Lower lobe of right lung (tissue), 2 donors: ENCODE data around the gene PRSS48. TPM values are rescaled to one million over a fixed set of nuclear protein-coding genes. Genes with fewer than 3 reads are reported as not detected.
A peak's percentile ranks its signal among the peaks of the same experiment; 100 is the strongest.
"Not testable (repeated sequence)": the region's sequence is repeated elsewhere in the genome, so short reads cannot be mapped to it uniquely, and the experiment has no call there.

Experiments
- ATAC-seq, 2 donors: fragments of 200-7000 bp; cut with Tn5 transposase; one replicate each; pipeline ENCODE4 v1.9.1; 2020 to 2022; ENCODE audit warnings: mild to moderate bottlenecking in 2 of 2, moderate library complexity in 2 of 2
- DNase-seq: peaks from one replicate; pipeline ENCODE4 v3.0.0-alpha.2; 2020
- H3K27ac ChIP-seq: fragments of 200-600 bp; one replicate; pipeline ENCODE4 v1.8.0; 2022
- H3K27me3 ChIP-seq: fragments of 200-600 bp; one replicate; pipeline ENCODE4 v1.8.0; 2022; ENCODE audit warnings: low read depth
- H3K36me3 ChIP-seq: fragments of 200-600 bp; one replicate; pipeline ENCODE4 v1.8.0; 2022; ENCODE audit warnings: mild to moderate bottlenecking
- H3K4me1 ChIP-seq: fragments of 200-600 bp; one replicate; pipeline ENCODE4 v1.8.0; 2022
- H3K4me3 ChIP-seq: fragments of 200-600 bp; one replicate; pipeline ENCODE4 v1.8.0; 2022; ENCODE audit warnings: mild to moderate bottlenecking
- H3K9me3 ChIP-seq: fragments of 200-600 bp; one replicate; pipeline ENCODE4 v1.8.0; 2022
- intact Hi-C: fragments of 100-400 bp; cut with DNase I; formaldehyde crosslinking; loops from one replicate; pipeline ENCODE4 v1.11.0; 2022
- total RNA-seq: library from RNA; stranded (reverse); fragmentation: NEBNext Ultra II Directional; extraction: Animal tissue kit (Norgen Biotek cat#: 25700); gene quantifications from one replicate; pipeline ENCODE4 v1.2.1, GENCODE V29; 2021
- TF ChIP-seq, protein P1 (sequence below): fragments of 200-600 bp; IDR thresholded peaks from one replicate; pipeline ENCODE4 v1.8.0; 2022; ENCODE audit warnings: antibody characterized with exemption, mild to moderate bottlenecking
- donor health status: DM: no; HTN: yes; CAD: no; lungs with severe emphysema.

The PRSS48 gene
- total RNA-seq, 1 donor from 2014 or later, result not detected

- Histone ChIP-seq H3K4me3 (no peak overlapping the region), H3K27me3 (no peaks in the 10 kb centered on the region), H3K27ac (no peak overlapping the region), H3K4me1 (peaks cover 33% of the 10 kb centered on the region), H3K9me3 (no peaks in the 10 kb centered on the region), H3K36me3 (no peaks in the 10 kb centered on the region)
- DNase-seq (no peak), ATAC-seq (no peak)
- TF ChIP-seq, protein P1, sequence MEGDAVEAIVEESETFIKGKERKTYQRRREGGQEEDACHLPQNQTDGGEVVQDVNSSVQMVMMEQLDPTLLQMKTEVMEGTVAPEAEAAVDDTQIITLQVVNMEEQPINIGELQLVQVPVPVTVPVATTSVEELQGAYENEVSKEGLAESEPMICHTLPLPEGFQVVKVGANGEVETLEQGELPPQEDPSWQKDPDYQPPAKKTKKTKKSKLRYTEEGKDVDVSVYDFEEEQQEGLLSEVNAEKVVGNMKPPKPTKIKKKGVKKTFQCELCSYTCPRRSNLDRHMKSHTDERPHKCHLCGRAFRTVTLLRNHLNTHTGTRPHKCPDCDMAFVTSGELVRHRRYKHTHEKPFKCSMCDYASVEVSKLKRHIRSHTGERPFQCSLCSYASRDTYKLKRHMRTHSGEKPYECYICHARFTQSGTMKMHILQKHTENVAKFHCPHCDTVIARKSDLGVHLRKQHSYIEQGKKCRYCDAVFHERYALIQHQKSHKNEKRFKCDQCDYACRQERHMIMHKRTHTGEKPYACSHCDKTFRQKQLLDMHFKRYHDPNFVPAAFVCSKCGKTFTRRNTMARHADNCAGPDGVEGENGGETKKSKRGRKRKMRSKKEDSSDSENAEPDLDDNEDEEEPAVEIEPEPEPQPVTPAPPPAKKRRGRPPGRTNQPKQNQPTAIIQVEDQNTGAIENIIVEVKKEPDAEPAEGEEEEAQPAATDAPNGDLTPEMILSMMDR, result no peak
- intact Hi-C loops, result no loop called here
Observed at GRCh38 chr4:151319490-151319889, 42.5 kb downstream of the PRSS48 start.

GRCh38 chr4:151321586-151321985 is 44.6 kb downstream of the PRSS48 start:
- DNase-seq (no peak), ATAC-seq (no peak)
- H3K27ac ChIP-seq, result no peak overlapping the region
- intact Hi-C loops, result no loop called here
- H3K4me3 ChIP-seq, result no peak overlapping the region
- H3K4me1 ChIP-seq, result peaks cover 16% of the 10 kb centered on the region
- no peaks in the 10 kb centered on the region for H3K36me3 ChIP-seq
- H3K27me3 ChIP-seq, result no peaks in the 10 kb centered on the region
- no peaks in the 10 kb centered on the region for H3K9me3 ChIP-seq
- TF ChIP-seq, protein P1, result no peak

- intact Hi-C loops, ATAC-seq, H3K9me3 ChIP-seq, H3K4me3 ChIP-seq, H3K27ac ChIP-seq, DNase-seq, H3K27me3 ChIP-seq, H3K36me3 ChIP-seq: not testable (repeated sequence)
- peaks cover 16% of the 10 kb centered on the region for H3K4me1 ChIP-seq
Observed at GRCh38 chr4:151322161-151322560, 45.2 kb downstream of the PRSS48 start.

DNA sequence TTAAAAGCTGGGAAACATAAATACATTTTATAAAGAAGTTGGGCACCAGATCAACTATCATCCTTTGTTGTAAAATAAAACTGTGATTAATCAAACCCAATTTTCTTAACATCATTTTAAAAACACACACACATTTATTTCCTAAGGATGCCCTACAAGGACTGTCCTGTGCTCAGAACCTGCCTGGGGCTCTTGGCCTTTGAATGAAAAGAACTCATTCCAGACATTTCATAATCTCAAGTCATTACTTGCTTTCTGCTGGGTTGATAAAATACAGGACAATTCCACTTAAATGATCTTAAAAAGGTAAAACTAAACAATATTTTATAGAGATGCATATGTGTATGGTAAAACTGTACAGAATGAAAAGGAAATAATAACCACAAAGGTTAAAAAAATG is 45.6 kb downstream of the PRSS48 start:
- Histone ChIP-seq H3K4me3 (peak overlapping the region; percentile 74), H3K27ac (no peak overlapping the region), H3K36me3 (no peaks in the 10 kb centered on the region), H3K27me3 (no peaks in the 10 kb centered on the region), H3K4me1 (peaks cover 16% of the 10 kb centered on the region), H3K9me3 (no peaks in the 10 kb centered on the region)
- intact Hi-C loops, result no loop called here
- TF ChIP-seq, protein P1, result no peak
- DNase-seq (no peak), ATAC-seq (no peak)

GRCh38 chr4:151323667-151324066 is 46.7 kb downstream of the PRSS48 start:
- intact Hi-C loops, result no loop called here

DNA sequence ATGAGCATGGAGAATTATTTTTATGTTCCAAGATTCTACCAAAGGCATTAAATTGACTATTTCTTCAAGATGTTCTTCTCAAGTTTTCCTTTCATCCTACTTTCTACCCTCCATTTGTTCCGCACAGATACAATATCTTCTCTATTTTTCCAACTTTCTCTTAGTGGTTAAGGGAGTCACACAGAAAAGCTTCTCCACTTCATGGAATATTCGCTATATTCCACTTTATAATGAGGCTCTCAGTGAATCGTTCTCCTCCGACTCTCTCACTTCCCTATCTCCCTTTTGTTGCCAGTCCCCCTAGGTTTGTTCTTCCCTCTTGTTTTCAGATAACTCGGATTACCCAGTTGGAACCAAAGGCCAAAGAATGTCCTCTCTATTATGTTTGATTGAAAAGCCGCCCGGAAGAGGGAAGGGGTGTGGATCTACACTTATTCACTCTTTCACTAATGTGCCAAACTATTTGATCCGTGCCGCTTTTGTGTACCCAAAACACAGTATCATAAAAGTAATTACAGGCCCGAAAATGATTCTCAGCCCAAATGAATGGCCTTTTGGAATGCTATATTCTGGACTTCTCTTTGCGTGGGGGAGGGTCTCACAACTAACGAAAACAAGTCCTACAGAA is 47.3 kb downstream of the PRSS48 start:
- Histone ChIP-seq H3K36me3 (no peaks in the 10 kb centered on the region), H3K4me1 (peaks cover 16% of the 10 kb centered on the region), H3K27me3 (no peaks in the 10 kb centered on the region), H3K9me3 (no peaks in the 10 kb centered on the region), H3K27ac (peak overlapping the region; percentile 86), H3K4me3 (peak overlapping the region; percentile 74)
- peak in 1 of 2 donors; percentile 17 for ATAC-seq
- no peak for DNase-seq
- TF ChIP-seq, protein P1, result no peak
- intact Hi-C loops, result no loop called here

More at GRCh38 chr4:151323667-151324066, 46.7 kb downstream of the PRSS48 start:
- Histone ChIP-seq H3K27ac (no peak overlapping the region), H3K36me3 (no peaks in the 10 kb centered on the region), H3K9me3 (no peaks in the 10 kb centered on the region), H3K4me3 (peak overlapping the region; percentile 74), H3K4me1 (peaks cover 16% of the 10 kb centered on the region), H3K27me3 (no peaks in the 10 kb centered on the region)
- DNase-seq (no peak), ATAC-seq (no peak)
- TF ChIP-seq, protein P1, result no peak
